Measurements from ENCODE around the gene COL4A2. TPM values are rescaled to one million over a fixed set of nuclear protein-coding genes. Genes with fewer than 3 reads are reported as not detected.

COL4A2 gene
- total RNA-seq, 1 experiment from 2014 or later, result 66.0 TPM

DNA sequence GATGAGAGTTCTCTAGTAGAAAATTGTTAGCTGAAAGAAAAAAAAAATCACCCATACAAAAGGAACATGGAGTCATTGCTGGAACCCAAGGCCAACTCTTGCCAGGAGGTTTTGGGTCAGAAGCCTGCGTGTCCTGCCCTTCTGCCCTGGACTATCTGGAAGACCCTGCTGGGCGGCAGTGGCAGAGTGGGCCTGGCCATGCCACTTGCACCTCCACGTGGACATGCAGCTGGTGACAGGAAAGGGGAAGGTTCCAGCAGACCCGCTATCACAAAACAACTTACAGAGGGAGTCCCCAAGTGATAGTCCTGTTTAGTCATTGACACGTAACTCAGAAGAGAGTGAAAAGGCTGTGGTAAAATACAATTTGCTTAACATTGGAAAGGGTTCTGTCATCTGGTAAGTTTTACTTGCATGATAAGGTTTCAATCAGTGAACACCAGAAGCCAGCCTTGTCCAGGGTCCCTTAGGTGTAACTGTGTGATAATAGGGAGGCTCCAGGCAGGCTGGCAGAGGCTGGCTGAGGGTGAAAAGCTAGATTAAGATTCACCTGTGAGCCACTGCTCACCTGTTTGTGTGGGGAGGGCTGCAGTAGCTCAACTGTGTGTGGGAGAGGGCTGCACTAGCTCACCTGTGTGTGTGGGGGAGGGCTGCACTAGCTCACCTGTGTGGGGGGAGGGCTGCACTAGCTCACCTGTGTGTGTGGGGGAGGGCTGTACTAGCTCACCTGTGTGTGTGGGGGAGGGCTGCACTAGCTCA, 47.8 kb downstream of the COL4A2 start:
- H3K27me3 Mint-ChIP-seq (ENCODE audit: insufficient read depth, unreplicated experiment), result no peaks in the 10 kb centered on the region
- no peaks in the 10 kb centered on the region for H3K9me3 Mint-ChIP-seq (ENCODE audit: unreplicated experiment)
- no peak overlapping the region for H3K4me3 Mint-ChIP-seq (ENCODE audit: unreplicated experiment)
- peaks cover 6% of the 10 kb centered on the region for H3K36me3 Mint-ChIP-seq (ENCODE audit: insufficient read depth, unreplicated experiment)
- CTCF ChIA-PET, result interaction anchor here (0.6 to 1.5 kb wide), 5 partner anchors 16 to 56 kb away, joined by 3 to 7 read pairs (median 3); no protein-coding TSS in a partner anchor
- peaks cover 25% of the 10 kb centered on the region for H3K4me1 Mint-ChIP-seq (ENCODE audit: insufficient read depth, unreplicated experiment)
- POLR2A ChIA-PET, result interaction anchor here (1.0 kb wide), 1 partner anchor 56 kb away, joined by 3 read pairs; no protein-coding TSS in a partner anchor
- TF ChIP-seq CTCF (IDR thresholded peaks at IDR 0.05; ENCODE audit: unreplicated experiment), result no peak
- no peak for DNase-seq (ENCODE audit: unreplicated experiment)
- no TSS peak for BruUV-seq (replicated peaks)
- intact Hi-C loops (cut with micrococcal nuclease), result no loop called here
- H3K27ac Mint-ChIP-seq (ENCODE audit: low read depth, unreplicated experiment), result no peak overlapping the region

- no peaks in the 10 kb centered on the region for H3K27me3 Mint-ChIP-seq (ENCODE audit: insufficient read depth, unreplicated experiment)
- no peak overlapping the region for H3K27ac Mint-ChIP-seq (ENCODE audit: low read depth, unreplicated experiment)
- peaks cover 16% of the 10 kb centered on the region for H3K4me1 Mint-ChIP-seq (ENCODE audit: insufficient read depth, unreplicated experiment)
- no peak for DNase-seq (ENCODE audit: unreplicated experiment)
- CTCF ChIA-PET, result interaction anchor here (1.5 kb wide), 1 partner anchor 14 kb away, joined by 3 read pairs; no protein-coding TSS in a partner anchor
- H3K4me3 Mint-ChIP-seq (ENCODE audit: unreplicated experiment), result no peak overlapping the region
- no peak for TF ChIP-seq CTCF (IDR thresholded peaks at IDR 0.05; ENCODE audit: unreplicated experiment)
- intact Hi-C loops (cut with micrococcal nuclease), result no loop called here
- BruUV-seq (replicated peaks), result no TSS peak
- H3K36me3 Mint-ChIP-seq (ENCODE audit: insufficient read depth, unreplicated experiment), result peaks cover 6% of the 10 kb centered on the region
- no peaks in the 10 kb centered on the region for H3K9me3 Mint-ChIP-seq (ENCODE audit: unreplicated experiment)
- POLR2A ChIA-PET, result no interaction called here
Measured at GRCh38 chr13:110356362-110356761, 49.3 kb downstream of the COL4A2 start.

DNA sequence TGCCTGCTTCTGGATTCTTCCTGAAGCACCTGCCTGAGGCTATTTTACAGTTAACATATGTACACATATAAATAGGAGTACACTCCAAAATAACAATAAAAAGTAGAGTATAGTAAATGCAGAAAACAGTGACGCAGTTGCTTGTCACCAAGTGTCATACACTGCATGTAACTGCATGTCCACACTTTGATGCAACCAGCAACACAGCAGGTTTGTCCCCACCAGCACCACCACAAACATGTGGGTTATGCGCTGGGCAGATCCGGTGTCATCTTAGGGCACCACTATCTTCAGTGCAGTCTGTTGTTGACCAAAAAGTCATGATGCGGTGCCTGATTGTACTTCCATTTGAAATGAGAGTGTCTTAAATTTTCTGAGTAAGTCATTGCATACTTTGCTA, 51.3 kb downstream of the COL4A2 start:
- no peak overlapping the region for H3K4me3 Mint-ChIP-seq (ENCODE audit: unreplicated experiment)
- no TSS peak for BruUV-seq (replicated peaks)
- peaks cover 9% of the 10 kb centered on the region for H3K36me3 Mint-ChIP-seq (ENCODE audit: insufficient read depth, unreplicated experiment)
- intact Hi-C loops (cut with micrococcal nuclease), result no loop called here
- no peak overlapping the region for H3K27ac Mint-ChIP-seq (ENCODE audit: low read depth, unreplicated experiment)
- DNase-seq (ENCODE audit: unreplicated experiment), result no peak
- CTCF ChIA-PET, result no interaction called here
- peaks cover 7% of the 10 kb centered on the region for H3K4me1 Mint-ChIP-seq (ENCODE audit: insufficient read depth, unreplicated experiment)
- POLR2A ChIA-PET, result interaction anchor here (0.7 kb wide), 1 partner anchor 20 kb away, joined by 3 read pairs; no protein-coding TSS in a partner anchor
- TF ChIP-seq CTCF (IDR thresholded peaks at IDR 0.05; ENCODE audit: unreplicated experiment), result no peak
- no peaks in the 10 kb centered on the region for H3K27me3 Mint-ChIP-seq (ENCODE audit: insufficient read depth, unreplicated experiment)
- H3K9me3 Mint-ChIP-seq (ENCODE audit: unreplicated experiment), result no peaks in the 10 kb centered on the region

DNA sequence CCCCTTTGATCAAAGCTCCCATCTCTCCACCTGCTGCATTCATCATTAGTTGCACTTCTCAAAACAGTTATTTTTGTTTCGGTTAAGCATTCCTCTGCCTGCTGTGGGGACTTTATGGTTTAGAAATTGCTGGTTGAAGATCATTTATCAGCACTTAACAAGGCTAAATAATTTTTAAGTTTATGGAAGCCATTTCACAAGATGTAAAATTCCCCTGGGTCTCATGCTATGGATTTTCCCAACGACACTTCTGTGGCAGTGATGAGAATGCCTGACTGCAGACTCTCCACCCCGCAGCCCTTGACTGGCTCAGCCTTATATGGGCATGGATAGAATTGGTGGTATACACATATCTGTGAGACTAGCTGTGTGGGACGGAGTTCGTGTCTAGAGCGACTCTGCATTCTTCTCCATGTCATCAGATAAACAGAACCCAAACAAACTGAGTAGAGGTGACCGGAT, 52.8 kb downstream of the COL4A2 start:
- no peak overlapping the region for H3K27ac Mint-ChIP-seq (ENCODE audit: low read depth, unreplicated experiment)

More for the DNA sequence above, 52.8 kb downstream of the COL4A2 start:
- H3K27me3 Mint-ChIP-seq (ENCODE audit: insufficient read depth, unreplicated experiment), result no peaks in the 10 kb centered on the region
- no peak for DNase-seq (ENCODE audit: unreplicated experiment)
- H3K4me3 Mint-ChIP-seq (ENCODE audit: unreplicated experiment), result no peak overlapping the region
- TF ChIP-seq CTCF (IDR thresholded peaks at IDR 0.05; ENCODE audit: unreplicated experiment), result no peak
- peaks cover 3% of the 10 kb centered on the region for H3K4me1 Mint-ChIP-seq (ENCODE audit: insufficient read depth, unreplicated experiment)
- ChIA-PET CTCF (interaction anchor here (0.6 to 1.3 kb wide), 2 partner anchors 10 to 12 kb away, joined by 3 to 4 read pairs; no protein-coding TSS in a partner anchor), POLR2A (no interaction called here)
- intact Hi-C loops (cut with micrococcal nuclease), result no loop called here
- no TSS peak for BruUV-seq (replicated peaks)
- H3K36me3 Mint-ChIP-seq (ENCODE audit: insufficient read depth, unreplicated experiment), result peaks cover 12% of the 10 kb centered on the region
- H3K9me3 Mint-ChIP-seq (ENCODE audit: unreplicated experiment), result no peaks in the 10 kb centered on the region
